ENCODE measurements around the gene STXBP6. TPM values are rescaled to one million over a fixed set of nuclear protein-coding genes. Genes with fewer than 3 reads are reported as not detected.

STXBP6 gene
- 5.6 and 14.1 TPM in 2 replicates for total RNA-seq

GRCh38 chr14:25049568-25050268 lies at the start of gene STXBP6:
TSS of gene STXBP6 (minus strand) at chr14:25050147. CDS start at chr14:24974818, 75,329 bp downstream.

Measured in smooth muscle cell of the umbilical artery (primary cell).